Skeletal muscle tissue (tissue), 4 donors: ENCODE results near the gene ABI3. TPM values are rescaled to one million over a fixed set of nuclear protein-coding genes. Genes with fewer than 3 reads are reported as not detected.
A peak's percentile ranks its signal among the peaks of the same experiment; 100 is the strongest.

Experiments used
- H3K27ac ChIP-seq: one replicate; pipeline ENCODE4 v1.7.0; 2013; ENCODE audit warnings: mild to moderate bottlenecking, low read depth, low read length, inconsistent platforms
- H3K27me3 ChIP-seq, 3 donors: one replicate each; pipeline ENCODE4 v1.7.0; 2013; ENCODE audit warnings: low read length in 3 of 3; ENCODE audit not compliant: control insufficient read depth in 3 of 3, insufficient read depth in 3 of 3
- H3K36me3 ChIP-seq, 3 donors: one replicate each; pipeline ENCODE4 v1.7.0; 2013; ENCODE audit warnings: low read length in 3 of 3; ENCODE audit not compliant: control insufficient read depth in 3 of 3, insufficient read depth in 3 of 3
- H3K4me1 ChIP-seq, 3 donors: one replicate each; pipeline ENCODE4 v1.7.0; 2013; ENCODE audit warnings: low read length in 3 of 3, mild to moderate bottlenecking in 3 of 3; ENCODE audit not compliant: control insufficient read depth in 3 of 3, insufficient read depth in 3 of 3
- H3K4me3 ChIP-seq, 3 donors: one replicate each; pipeline ENCODE4 v1.7.0; 2013; ENCODE audit warnings: low read length in 3 of 3
- H3K9ac ChIP-seq, 3 donors: one replicate each; pipeline ENCODE4 v1.7.0; 2013; ENCODE audit warnings: low read length in 3 of 3, mild to moderate bottlenecking in 3 of 3, moderate library complexity in 2 of 3, low read depth in 1 of 3
- H3K9me3 ChIP-seq, 3 donors: one replicate each; pipeline ENCODE4 v1.7.0; 2013; ENCODE audit warnings: low read length in 3 of 3; ENCODE audit not compliant: control insufficient read depth in 3 of 3
- total RNA-seq: library from RNA; depleted of rRNA; stranded (reverse); fragments of >200 nt; gene quantifications from one replicate; pipeline ENCODE4 v1.2.3, GENCODE V29; 2014
- donor health status: Osteomylitis.

ABI3 gene
- total RNA-seq, 1 donor from 2014 or later, result 1.0 TPM

GRCh38 chr17:49214676-49215360 is 4.3 kb downstream of the ABI3 start:
- Histone ChIP-seq H3K9ac (no peak overlapping the region), H3K27ac (no peak overlapping the region), H3K4me3 (no peak overlapping the region), H3K27me3 (peaks cover 14 to 30% (median 22%) of the 10 kb centered on the region in 3 donors), H3K36me3 (no peaks in the 10 kb centered on the region), H3K4me1 (peaks cover 19 to 23% (median 20%) of the 10 kb centered on the region in 3 donors), H3K9me3 (no peaks in the 10 kb centered on the region)

- Histone ChIP-seq H3K9ac (no peak overlapping the region), H3K9me3 (no peaks in the 10 kb centered on the region), H3K36me3 (no peaks in the 10 kb centered on the region), H3K27ac (peak overlapping the region; percentile 12), H3K4me3 (no peak overlapping the region), H3K27me3 (peaks cover 7 to 22% (median 15%) of the 10 kb centered on the region in 3 donors), H3K4me1 (peaks cover 16 to 22% (median 17%) of the 10 kb centered on the region in 3 donors)
Observed at GRCh38 chr17:49216482-49216881, 6.0 kb downstream of the ABI3 start.

- Histone ChIP-seq H3K27ac (no peak overlapping the region), H3K36me3 (no peaks in the 10 kb centered on the region), H3K27me3 (peaks cover 7 to 28% (median 19%) of the 10 kb centered on the region in 3 donors), H3K4me1 (peaks cover 16 to 22% (median 17%) of the 10 kb centered on the region in 3 donors), H3K4me3 (no peak overlapping the region), H3K9me3 (no peaks in the 10 kb centered on the region), H3K9ac (no peak overlapping the region)
Observed at GRCh38 chr17:49216953-49217650, 6.6 kb downstream of the ABI3 start.

GRCh38 chr17:49217651-49218413 is 7.3 kb downstream of the ABI3 start:
- Histone ChIP-seq H3K9ac (no peak overlapping the region), H3K4me3 (no peak overlapping the region), H3K4me1 (peaks cover 16 to 22% (median 17%) of the 10 kb centered on the region in 3 donors), H3K36me3 (no peaks in the 10 kb centered on the region), H3K27ac (no peak overlapping the region), H3K9me3 (no peaks in the 10 kb centered on the region), H3K27me3 (peaks cover 10 to 32% (median 27%) of the 10 kb centered on the region in 3 donors)

GRCh38 chr17:49218941-49219913 is 8.7 kb downstream of the ABI3 start:
- H3K27ac ChIP-seq, result no peak overlapping the region
- peaks cover 16 to 27% (median 22%) of the 10 kb centered on the region in 3 donors for H3K4me1 ChIP-seq
- H3K27me3 ChIP-seq, result peaks cover 24 to 45% (median 41%) of the 10 kb centered on the region in 3 donors

GRCh38 chr17:49219987-49220386 is 9.5 kb downstream of the ABI3 start:
- Histone ChIP-seq H3K9me3 (no peaks in the 10 kb centered on the region), H3K27ac (no peak overlapping the region), H3K36me3 (no peaks in the 10 kb centered on the region), H3K9ac (no peak overlapping the region), H3K27me3 (peaks cover 31 to 53% (median 48%) of the 10 kb centered on the region in 3 donors), H3K4me1 (peaks cover 15 to 33% (median 23%) of the 10 kb centered on the region in 3 donors), H3K4me3 (no peak overlapping the region)

More at GRCh38 chr17:49218941-49219913, 8.7 kb downstream of the ABI3 start:
- no peak overlapping the region for H3K9ac ChIP-seq
- no peaks in the 10 kb centered on the region for H3K36me3 ChIP-seq
- H3K4me3 ChIP-seq, result no peak overlapping the region
- no peaks in the 10 kb centered on the region for H3K9me3 ChIP-seq

- Histone ChIP-seq H3K27ac (no peak overlapping the region), H3K36me3 (no peaks in the 10 kb centered on the region), H3K4me1 (peaks cover 2 to 24% (median 16%) of the 10 kb centered on the region in 3 donors), H3K27me3 (peaks cover 44 to 70% (median 46%) of the 10 kb centered on the region in 3 donors), H3K4me3 (no peak overlapping the region), H3K9me3 (no peaks in the 10 kb centered on the region), H3K9ac (no peak overlapping the region)
Observed at GRCh38 chr17:49223168-49223516, 12.6 kb downstream of the ABI3 start.

GRCh38 chr17:49223517-49224197 is 13.2 kb downstream of the ABI3 start:
- H3K4me1 ChIP-seq, result peaks cover 2 to 24% (median 14%) of the 10 kb centered on the region in 3 donors
- no peak overlapping the region for H3K27ac ChIP-seq
- H3K4me3 ChIP-seq, result peak overlapping the region in 1 of 3 donors; percentile 23
- peaks cover 44 to 70% (median 46%) of the 10 kb centered on the region in 3 donors for H3K27me3 ChIP-seq
- H3K36me3 ChIP-seq, result no peaks in the 10 kb centered on the region
- H3K9ac ChIP-seq, result no peak overlapping the region
- no peaks in the 10 kb centered on the region for H3K9me3 ChIP-seq
